ENCODE measurements around the gene RHOC. TPM values are rescaled to one million over a fixed set of nuclear protein-coding genes. Genes with fewer than 3 reads are reported as not detected.

The RHOC gene
- total RNA-seq, 1 donor from 2014 or later: 285 TPM

GRCh38 chr1:112700290-112701226 is 6.4 kb downstream of the RHOC start:
- H3K36me3 Mint-ChIP-seq (ENCODE audit: unreplicated experiment): peaks cover 25% of the 10 kb centered on the region
- peak; percentile 27 for TF ChIP-seq CTCF (IDR thresholded peaks at IDR 0.05)
- H3K27me3 Mint-ChIP-seq (ENCODE audit: unreplicated experiment): no peaks in the 10 kb centered on the region
- H3K4me3 Mint-ChIP-seq (ENCODE audit: unreplicated experiment): peak overlapping the region; percentile 26
- H3K9me3 Mint-ChIP-seq (ENCODE audit: unreplicated experiment): no peaks in the 10 kb centered on the region
- H3K4me1 Mint-ChIP-seq (ENCODE audit: unreplicated experiment): peaks cover 66% of the 10 kb centered on the region
- peak overlapping the region; percentile 96 for H3K27ac Mint-ChIP-seq (ENCODE audit: unreplicated experiment)
- peak; percentile 98 for DNase-seq (ENCODE audit: extremely low spot score, unreplicated experiment)

GRCh38 chr1:112699425-112700144 is 7.3 kb downstream of the RHOC start:
- H3K4me3 Mint-ChIP-seq (ENCODE audit: unreplicated experiment): no peak overlapping the region
- peaks cover 31% of the 10 kb centered on the region for H3K36me3 Mint-ChIP-seq (ENCODE audit: unreplicated experiment)
- no peaks in the 10 kb centered on the region for H3K27me3 Mint-ChIP-seq (ENCODE audit: unreplicated experiment)
- no peaks in the 10 kb centered on the region for H3K9me3 Mint-ChIP-seq (ENCODE audit: unreplicated experiment)
- H3K27ac Mint-ChIP-seq (ENCODE audit: unreplicated experiment): peak overlapping the region; percentile 96
- no peak for TF ChIP-seq CTCF (IDR thresholded peaks at IDR 0.05)
- H3K4me1 Mint-ChIP-seq (ENCODE audit: unreplicated experiment): peaks cover 56% of the 10 kb centered on the region
- peak; percentile 74 for DNase-seq (ENCODE audit: extremely low spot score, unreplicated experiment)

GRCh38 chr1:112698366-112699310 is 8.3 kb downstream of the RHOC start:
- no peak for TF ChIP-seq CTCF (IDR thresholded peaks at IDR 0.05)
- Mint-ChIP-seq H3K27me3 (ENCODE audit: unreplicated experiment) (no peaks in the 10 kb centered on the region), H3K27ac (ENCODE audit: unreplicated experiment) (peak overlapping the region; percentile 96), H3K4me3 (ENCODE audit: unreplicated experiment) (no peak overlapping the region), H3K36me3 (ENCODE audit: unreplicated experiment) (peaks cover 31% of the 10 kb centered on the region), H3K9me3 (ENCODE audit: unreplicated experiment) (no peaks in the 10 kb centered on the region), H3K4me1 (ENCODE audit: unreplicated experiment) (peaks cover 46% of the 10 kb centered on the region)
- DNase-seq (ENCODE audit: extremely low spot score, unreplicated experiment): peak; percentile 70

GRCh38 chr1:112697781-112698201 is 9.1 kb downstream of the RHOC start:
- Mint-ChIP-seq H3K36me3 (ENCODE audit: unreplicated experiment) (peaks cover 31% of the 10 kb centered on the region), H3K4me3 (ENCODE audit: unreplicated experiment) (no peak overlapping the region), H3K27ac (ENCODE audit: unreplicated experiment) (no peak overlapping the region), H3K27me3 (ENCODE audit: unreplicated experiment) (no peaks in the 10 kb centered on the region), H3K9me3 (ENCODE audit: unreplicated experiment) (no peaks in the 10 kb centered on the region), H3K4me1 (ENCODE audit: unreplicated experiment) (peaks cover 40% of the 10 kb centered on the region)
- TF ChIP-seq CTCF (IDR thresholded peaks at IDR 0.05): no peak
- peak; percentile 79 for DNase-seq (ENCODE audit: extremely low spot score, unreplicated experiment)
